DOHH2 (cell line): ENCODE results near the gene INTS3.

Experiments
- EZH2phosphoT487 ChIP-seq: fragments of 200-600 bp; sonication (generic); IDR thresholded peaks from 2 replicates; pipeline ENCODE4 v1.6.1; 2017; ENCODE audit warnings: borderline replicate concordance, mild to moderate bottlenecking, antibody characterized with exemption, low read length, moderate library complexity, mixed read lengths
- TF ChIP-seq, protein P1 (sequence below): fragments of 200-600 bp; sonication (generic); IDR thresholded peaks from one replicate; pipeline ENCODE4 v1.5.1; 2014; ENCODE audit warnings: antibody characterized with exemption, mild to moderate bottlenecking, low read depth, low read length; ENCODE audit not compliant: poor library complexity, severe bottlenecking

DNA sequence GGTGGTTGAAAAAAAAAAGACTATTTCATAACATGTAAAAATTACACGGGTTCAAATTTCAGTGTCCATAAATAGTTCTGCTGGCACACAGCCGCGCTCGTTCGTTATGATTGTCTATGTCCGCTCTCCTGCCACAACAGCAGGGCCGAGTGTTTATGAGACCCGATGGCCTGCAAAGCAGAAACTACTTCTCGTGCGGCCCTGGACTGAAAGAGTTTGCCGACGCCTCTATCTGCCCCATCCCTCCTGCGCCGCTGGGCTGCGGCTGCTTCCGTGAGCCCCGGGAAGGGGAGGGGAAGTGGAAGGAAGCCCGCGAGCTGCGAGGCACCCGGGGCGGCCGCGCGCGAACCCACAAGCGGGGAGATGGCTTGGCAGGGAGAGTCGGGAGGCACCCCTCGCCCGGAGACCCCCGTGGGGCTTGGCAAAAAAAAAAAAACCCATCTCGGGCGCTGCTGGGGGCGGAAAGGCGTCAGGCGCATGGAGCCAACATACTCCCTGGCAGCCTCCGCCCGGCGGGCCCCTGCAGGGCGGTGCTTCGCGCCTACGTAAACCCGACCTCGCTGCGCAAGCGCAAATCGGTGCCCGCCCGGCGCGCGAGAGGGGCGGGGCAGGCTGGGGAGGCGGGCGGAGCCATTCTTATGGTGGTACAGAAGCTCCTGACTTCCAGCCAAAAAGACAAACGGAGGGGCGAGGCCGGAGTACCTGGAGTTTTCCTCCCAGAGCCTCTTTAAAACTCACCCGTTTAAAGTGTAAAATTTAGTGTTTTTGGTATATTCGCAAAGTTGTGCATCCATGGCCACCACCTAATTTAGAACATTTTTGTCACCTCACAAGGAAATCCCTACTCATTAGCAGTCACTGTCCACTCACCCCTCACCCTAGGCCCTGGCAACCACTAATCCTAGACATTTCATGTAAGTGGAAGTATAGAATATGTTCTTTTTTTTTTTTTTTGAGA, 55.7 kb downstream of the INTS3 start:
- TF ChIP-seq, protein P1, sequence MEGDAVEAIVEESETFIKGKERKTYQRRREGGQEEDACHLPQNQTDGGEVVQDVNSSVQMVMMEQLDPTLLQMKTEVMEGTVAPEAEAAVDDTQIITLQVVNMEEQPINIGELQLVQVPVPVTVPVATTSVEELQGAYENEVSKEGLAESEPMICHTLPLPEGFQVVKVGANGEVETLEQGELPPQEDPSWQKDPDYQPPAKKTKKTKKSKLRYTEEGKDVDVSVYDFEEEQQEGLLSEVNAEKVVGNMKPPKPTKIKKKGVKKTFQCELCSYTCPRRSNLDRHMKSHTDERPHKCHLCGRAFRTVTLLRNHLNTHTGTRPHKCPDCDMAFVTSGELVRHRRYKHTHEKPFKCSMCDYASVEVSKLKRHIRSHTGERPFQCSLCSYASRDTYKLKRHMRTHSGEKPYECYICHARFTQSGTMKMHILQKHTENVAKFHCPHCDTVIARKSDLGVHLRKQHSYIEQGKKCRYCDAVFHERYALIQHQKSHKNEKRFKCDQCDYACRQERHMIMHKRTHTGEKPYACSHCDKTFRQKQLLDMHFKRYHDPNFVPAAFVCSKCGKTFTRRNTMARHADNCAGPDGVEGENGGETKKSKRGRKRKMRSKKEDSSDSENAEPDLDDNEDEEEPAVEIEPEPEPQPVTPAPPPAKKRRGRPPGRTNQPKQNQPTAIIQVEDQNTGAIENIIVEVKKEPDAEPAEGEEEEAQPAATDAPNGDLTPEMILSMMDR: no peak
- no peak for TF ChIP-seq EZH2phosphoT487
